DMS153 treated with DMSO at 0.1 percent for 48 hours (cell line): Measurements from ENCODE around the gene NEURL1.
A peak's percentile ranks its signal among the peaks of the same experiment; 100 is the strongest.
"Not testable (repeated sequence)": the region's sequence is repeated elsewhere in the genome, so short reads cannot be mapped to it uniquely, and the experiment has no call there.

ENCODE experiments used
- DNase-seq: peaks from one replicate; lab custom pipeline; 2025; ENCODE audit not compliant: unreplicated experiment; lab: John Stamatoyannopoulos, UW

Gene NEURL1

GRCh38 chr10:103463499-103463898 lies 30.0 kb upstream of the NEURL1 start:
- DNase-seq: no peak

DNA sequence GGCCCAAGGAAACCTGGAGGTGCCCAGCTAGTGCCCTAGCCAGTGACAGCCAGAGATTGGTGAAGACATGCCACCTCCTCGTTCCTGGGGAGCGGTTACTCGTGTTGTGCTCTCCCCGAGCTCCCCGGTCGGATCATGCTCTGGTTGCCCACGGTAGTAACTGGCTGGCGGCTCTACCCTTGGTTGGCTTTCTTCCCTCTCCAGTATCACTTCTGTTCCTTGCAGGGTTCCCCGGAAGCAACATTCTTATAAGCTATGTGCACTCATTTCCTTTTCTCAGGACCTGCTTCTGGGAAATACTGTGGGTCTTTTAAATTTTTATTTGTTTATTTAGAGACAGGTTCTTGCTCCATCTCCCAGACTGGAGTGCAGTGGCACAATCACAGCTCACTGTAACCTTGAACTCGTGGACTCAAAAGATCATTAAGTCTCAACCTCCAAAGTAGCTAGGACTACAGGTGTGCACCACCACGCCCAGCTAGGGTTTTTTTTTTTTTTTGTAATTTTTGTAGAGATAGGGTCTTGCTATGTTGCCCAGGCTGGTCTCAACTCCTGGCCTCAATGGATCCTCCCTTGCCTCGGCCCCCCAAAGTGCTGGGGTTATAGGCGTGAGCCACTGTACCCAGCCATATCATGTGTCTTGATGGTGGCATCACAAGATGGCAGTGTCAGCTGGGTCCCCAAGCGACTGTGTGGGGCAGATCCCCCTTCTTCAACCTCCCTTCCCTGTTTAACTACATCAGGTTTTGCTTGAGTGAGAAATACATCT lies 27.9 kb upstream of the NEURL1 start:
- no peak for DNase-seq

- no peak for DNase-seq
Measured at GRCh38 chr10:103466734-103467133, 26.8 kb upstream of the NEURL1 start.

DNA sequence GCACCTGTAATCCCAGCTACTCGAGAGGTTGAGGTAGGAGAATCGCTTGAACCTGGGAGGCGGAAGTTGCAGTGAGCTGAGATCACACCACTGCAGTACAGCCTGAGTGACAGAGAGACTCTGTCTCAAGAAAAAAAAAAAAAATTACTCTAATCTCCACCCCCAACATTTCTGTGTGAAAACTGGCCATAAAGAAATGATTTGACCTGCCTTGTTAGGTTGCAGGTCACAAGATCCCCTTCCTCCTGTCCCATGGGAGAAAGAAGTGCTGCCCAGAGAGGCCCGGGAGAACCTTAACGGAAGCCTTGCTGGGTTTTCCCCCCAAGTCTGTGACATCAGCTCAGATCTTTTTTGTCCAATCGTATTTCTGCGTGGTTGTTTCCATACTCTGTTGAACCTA lies 26.1 kb upstream of the NEURL1 start:
- DNase-seq: no peak

GRCh38 chr10:103469201-103469600 lies 24.3 kb upstream of the NEURL1 start:
- no peak for DNase-seq

- no peak for DNase-seq
Measured at GRCh38 chr10:103470761-103471653, 22.5 kb upstream of the NEURL1 start.

GRCh38 chr10:103472005-103472404 lies 21.5 kb upstream of the NEURL1 start:
- no peak for DNase-seq

- no peak for DNase-seq
Measured at GRCh38 chr10:103473261-103473671, 20.2 kb upstream of the NEURL1 start.

- DNase-seq: no peak
Measured at GRCh38 chr10:103474077-103474476, 19.4 kb upstream of the NEURL1 start.

- no peak for DNase-seq
Measured at GRCh38 chr10:103475437-103475836, 18.1 kb upstream of the NEURL1 start.

DNA sequence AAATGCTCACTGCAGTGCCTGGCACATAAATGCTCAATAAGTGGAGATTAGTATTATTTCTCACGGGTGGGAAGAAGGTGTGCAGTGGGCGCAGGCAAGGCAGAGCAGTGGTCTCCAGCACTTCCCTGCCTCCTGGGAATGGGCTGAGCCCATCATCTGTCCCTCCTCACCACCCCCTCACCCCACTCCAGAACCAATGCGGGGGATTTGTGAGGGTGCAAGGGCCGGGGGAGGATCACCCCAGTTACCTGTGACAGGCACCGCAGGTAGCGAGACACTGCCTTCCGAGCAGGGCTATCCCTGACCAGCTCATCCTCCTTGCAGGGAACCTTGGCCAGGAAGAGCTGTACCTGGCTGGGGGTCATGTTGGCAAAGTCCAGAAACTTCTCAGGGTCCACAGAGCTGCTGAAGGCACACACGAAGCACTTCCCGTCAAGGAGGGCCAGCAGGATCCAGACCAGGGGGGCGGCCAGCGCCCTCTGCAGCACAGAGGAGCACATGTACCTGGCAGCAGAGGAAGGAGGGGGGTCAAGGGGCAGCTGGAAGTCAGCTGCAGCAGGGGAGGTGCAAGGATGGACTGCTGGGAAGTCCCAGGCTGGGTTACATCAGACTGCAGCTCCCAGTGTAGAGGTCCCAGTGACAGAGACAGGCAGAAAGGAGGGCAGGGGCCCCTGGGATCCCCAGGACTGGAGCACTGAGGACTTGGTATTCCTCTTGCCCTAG lies 17.3 kb upstream of the NEURL1 start:
- DNase-seq: no peak

- no peak for DNase-seq
Measured at GRCh38 chr10:103478671-103479070, 14.8 kb upstream of the NEURL1 start.

DNA sequence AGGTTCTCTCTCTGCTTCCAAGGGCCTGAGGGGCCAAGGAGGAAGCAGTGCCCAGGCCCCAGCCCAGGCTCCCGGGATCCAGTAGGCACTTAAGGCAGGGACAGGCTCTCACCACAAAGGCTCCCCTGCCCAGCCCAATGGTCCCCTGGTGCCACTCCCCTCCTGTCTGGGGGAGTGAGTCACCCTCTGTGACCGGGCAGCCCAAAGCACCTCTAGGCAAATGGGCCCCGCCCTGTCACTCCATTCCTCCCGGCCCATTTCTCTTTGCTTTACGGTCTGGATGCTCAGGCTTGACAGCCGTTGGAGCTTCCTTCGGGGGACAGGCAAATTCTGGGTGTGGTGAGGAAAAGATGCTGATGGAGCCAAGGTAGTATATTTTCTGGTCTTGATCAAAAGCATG lies 14.4 kb upstream of the NEURL1 start, which contains the start of gene CALHM3:
TSS of gene CALHM3 (minus strand) at position 106 of the 400 bp plus-strand sequence. CDS start 208 bp downstream, outside the sequence.
- no peak for DNase-seq

DNA sequence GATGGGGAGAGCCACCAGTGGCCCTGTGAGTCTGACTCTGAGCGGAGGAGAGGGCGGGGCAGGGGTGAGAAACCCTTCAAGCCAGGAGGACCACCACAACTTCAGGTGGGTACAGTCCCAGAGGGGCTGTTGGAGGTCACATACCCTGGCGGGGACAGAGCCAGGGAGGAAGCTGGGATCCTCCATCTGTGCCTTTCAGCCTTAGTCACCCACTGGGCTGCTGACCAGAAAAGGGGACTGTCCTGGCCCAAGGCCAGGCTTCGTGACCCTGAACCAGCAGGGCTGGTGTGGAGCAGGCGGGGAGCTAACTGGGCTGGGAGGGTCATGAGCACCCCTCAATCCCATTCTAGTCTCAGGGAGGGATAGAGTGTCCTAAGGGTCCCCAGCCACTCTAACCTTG lies 13.0 kb upstream of the NEURL1 start:
- no peak for DNase-seq

GRCh38 chr10:103481974-103482531 lies 11.5 kb upstream of the NEURL1 start:
- DNase-seq: peak; percentile 46

- not testable (repeated sequence) for DNase-seq
Measured at GRCh38 chr10:103486635-103487409, 6.7 kb upstream of the NEURL1 start.

- no peak for DNase-seq
Measured at GRCh38 chr10:103487410-103487708, 6.1 kb upstream of the NEURL1 start.

DNA sequence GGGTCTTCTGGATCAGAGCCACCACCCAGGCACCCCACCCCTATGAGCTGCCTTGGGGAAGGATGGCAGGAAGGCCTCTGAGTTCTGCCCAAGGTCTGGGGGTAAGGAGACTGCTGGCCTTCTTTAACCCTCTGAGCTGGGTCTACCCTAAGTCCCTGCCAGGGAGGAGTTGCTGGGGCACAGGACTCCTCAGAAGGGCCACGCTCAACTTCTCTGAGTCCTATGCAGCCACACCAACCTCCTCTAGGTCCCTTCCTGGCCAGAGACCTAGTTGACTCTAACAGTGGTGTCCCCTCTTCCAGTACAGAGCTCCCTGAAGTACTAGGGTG lies 2.6 kb upstream of the NEURL1 start:
- no peak for DNase-seq

DNA sequence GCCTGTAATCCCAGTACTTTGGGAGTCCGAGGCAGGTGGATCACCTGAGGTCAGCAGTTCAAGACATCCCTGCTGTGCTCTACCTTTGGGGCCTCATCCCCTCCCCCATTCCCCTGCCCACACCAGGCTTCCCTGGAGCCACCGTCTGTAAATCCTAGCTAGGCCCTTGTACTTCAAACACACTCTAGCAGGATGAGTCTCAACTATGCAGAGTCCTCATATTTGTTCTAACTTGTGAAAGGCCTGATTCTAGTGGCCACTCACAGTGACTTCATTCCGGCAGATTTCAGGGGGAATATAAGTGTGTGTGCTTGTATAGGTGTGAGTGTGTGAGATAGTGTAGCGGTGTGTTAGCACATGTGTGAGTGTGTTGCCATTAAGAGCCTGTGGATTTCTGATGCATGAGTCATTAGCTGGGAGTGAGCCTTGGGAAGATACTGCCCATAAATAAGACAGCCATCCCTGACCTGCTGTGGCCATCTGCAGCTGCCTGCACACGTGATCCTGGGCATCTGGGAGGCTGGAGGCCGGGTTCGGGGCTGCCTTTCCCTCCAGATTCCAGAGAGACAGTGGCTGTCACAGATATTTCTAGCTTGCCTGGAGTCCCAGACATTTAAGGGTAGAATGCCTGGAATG lies 1.7 kb upstream of the NEURL1 start:
- no peak for DNase-seq

DNA sequence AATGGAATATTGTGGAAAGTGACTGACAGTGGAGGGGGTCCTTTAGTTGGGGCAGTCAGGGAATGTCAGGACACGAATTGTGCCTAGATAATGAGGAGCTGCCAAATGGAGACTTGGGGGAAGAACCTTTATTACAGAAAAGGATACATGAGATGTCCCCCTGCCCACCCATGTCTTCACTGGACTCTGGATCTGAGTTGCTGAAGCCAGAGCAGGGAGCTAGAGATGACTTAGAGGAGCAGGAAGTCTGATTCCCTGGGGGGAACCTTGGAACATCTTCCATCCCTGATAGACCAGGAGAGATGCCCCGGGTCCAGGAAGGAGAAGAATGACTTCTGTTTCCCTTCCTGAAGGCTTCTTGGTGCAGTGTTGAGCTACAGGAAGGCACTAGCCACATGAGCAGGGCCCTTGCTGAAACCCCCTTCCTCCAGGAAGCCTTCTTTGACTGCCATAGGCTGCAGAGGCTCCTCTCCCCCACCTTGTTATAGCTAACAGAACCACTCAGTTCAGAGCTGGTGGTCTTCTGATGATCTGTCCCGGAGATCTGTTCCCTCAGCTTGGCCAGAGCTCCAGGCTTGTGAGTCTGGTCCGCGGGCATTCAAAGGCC lies 747 bp upstream of the NEURL1 start:
- DNase-seq: no peak
